Measurements from ENCODE around the gene CCDC73.
"Not testable (repeated sequence)": the region's sequence is repeated elsewhere in the genome, so short reads cannot be mapped to it uniquely, and the experiment has no call there.

Gene CCDC73

DNA sequence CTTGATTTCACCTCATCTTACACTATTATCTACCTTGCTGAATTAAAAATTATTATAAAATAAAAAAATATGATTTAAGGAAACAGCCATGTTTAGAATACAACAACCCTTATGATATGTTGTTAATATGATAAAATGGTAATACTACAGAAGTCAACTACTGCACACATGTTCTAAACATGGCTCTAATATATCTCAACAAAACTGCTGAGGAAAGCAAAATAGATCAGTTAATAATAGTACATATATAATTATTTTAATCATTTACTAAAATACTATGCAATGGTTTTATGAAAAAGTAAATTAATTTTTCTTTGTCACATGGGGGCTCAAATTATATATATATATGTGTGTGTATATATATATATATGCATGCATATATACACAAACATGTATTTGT lies 153.1 kb downstream of the CCDC73 start:
- H3K27me3 ChIP-seq (ENCODE audit: insufficient read depth, low read length): no peaks in the 10 kb centered on the region
- H3K27ac ChIP-seq (ENCODE audit: low read depth, low read length): no peak overlapping the region
- H3K4me3 ChIP-seq (ENCODE audit: low read depth, low read length): no peak overlapping the region
- peaks cover 7% of the 10 kb centered on the region for H3K4me1 ChIP-seq (ENCODE audit: control insufficient read depth, insufficient read depth, low read length, unreplicated experiment)
- no peaks in the 10 kb centered on the region for H3K36me3 ChIP-seq (ENCODE audit: insufficient read depth, low read length)
- H2AFZ ChIP-seq (ENCODE audit: low read length, unreplicated experiment): no peak overlapping the region
- H3K79me2 ChIP-seq (ENCODE audit: control insufficient read depth, insufficient read depth, low read length, unreplicated experiment): no peaks in the 10 kb centered on the region

DNA sequence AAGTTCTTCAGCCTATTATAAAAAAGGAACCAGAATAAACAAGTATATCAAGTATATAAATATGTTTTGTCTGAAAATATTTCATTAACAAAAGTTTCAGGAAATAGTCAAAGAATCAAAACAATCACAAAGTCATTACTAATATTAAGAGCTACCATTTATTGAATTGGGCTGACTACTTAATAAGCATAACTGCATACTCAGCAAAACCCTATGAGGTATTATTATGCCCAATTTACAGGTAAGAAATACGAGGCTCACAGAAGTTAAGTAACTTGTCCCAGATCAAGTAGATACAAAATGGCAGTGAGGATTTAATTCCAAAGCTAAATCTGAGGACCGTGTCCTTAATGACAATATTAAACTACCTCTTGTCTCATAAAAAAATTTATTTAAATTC lies 158.6 kb downstream of the CCDC73 start:
- Histone ChIP-seq H2AFZ (ENCODE audit: low read length, unreplicated experiment) (no peak overlapping the region), H3K79me2 (ENCODE audit: control insufficient read depth, insufficient read depth, low read length, unreplicated experiment) (no peaks in the 10 kb centered on the region), H3K4me3 (ENCODE audit: low read depth, low read length) (no peak overlapping the region), H3K36me3 (ENCODE audit: insufficient read depth, low read length) (no peaks in the 10 kb centered on the region), H3K27me3 (ENCODE audit: insufficient read depth, low read length) (no peaks in the 10 kb centered on the region), H3K4me1 (ENCODE audit: control insufficient read depth, insufficient read depth, low read length, unreplicated experiment) (no peaks in the 10 kb centered on the region), H3K27ac (ENCODE audit: low read depth, low read length) (no peak overlapping the region)

DNA sequence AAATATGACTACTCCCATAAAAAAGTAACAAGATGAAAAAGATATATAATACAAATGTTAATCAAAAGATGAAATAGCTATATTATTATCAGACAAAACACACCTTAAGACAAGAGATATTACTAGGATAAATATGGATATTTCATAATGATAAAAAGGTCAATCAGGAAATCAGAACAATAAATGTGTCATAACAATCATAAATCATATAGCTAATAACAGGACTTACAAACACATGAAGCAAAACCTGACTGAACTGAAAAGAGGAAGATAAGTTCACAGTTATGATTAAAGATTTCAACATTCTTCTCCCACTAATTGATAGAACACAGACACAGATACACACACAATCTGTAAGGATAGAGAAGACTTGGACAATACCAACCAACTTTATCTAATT lies 163.6 kb downstream of the CCDC73 start:
- H3K27ac ChIP-seq (ENCODE audit: low read depth, low read length): no peak overlapping the region
- H2AFZ ChIP-seq (ENCODE audit: low read length, unreplicated experiment): no peak overlapping the region

DNA sequence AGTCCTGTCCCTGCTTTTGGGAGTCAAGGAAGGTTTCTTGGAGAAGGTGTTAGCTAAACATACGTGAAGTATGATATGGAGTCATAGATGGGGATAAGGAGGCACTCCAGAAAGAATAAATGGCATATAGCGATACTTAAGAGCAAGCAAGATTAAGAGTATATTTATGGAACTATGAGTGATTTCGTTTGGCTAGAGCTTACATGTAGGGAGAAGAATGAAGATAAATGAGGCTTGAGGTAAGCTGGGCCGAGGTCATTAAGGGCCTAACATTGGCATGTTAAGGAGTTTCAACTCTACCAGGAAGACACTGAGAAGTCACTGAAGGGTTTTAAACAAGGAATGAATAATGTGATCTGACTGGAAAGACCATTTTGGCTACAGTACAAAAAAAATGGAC lies 177.6 kb downstream of the CCDC73 start:
- Histone ChIP-seq H3K4me3 (ENCODE audit: low read depth, low read length) (no peak overlapping the region), H3K36me3 (ENCODE audit: insufficient read depth, low read length) (no peaks in the 10 kb centered on the region), H2AFZ (ENCODE audit: low read length, unreplicated experiment) (no peak overlapping the region), H3K27me3 (ENCODE audit: insufficient read depth, low read length) (no peaks in the 10 kb centered on the region), H3K79me2 (ENCODE audit: control insufficient read depth, insufficient read depth, low read length, unreplicated experiment) (no peaks in the 10 kb centered on the region), H3K4me1 (ENCODE audit: control insufficient read depth, insufficient read depth, low read length, unreplicated experiment) (no peaks in the 10 kb centered on the region), H3K27ac (ENCODE audit: low read depth, low read length) (no peak overlapping the region)

More for the DNA sequence above, 163.6 kb downstream of the CCDC73 start:
- no peaks in the 10 kb centered on the region for H3K4me1 ChIP-seq (ENCODE audit: control insufficient read depth, insufficient read depth, low read length, unreplicated experiment)
- H3K4me3 ChIP-seq (ENCODE audit: low read depth, low read length): no peak overlapping the region
- H3K79me2 ChIP-seq (ENCODE audit: control insufficient read depth, insufficient read depth, low read length, unreplicated experiment): no peaks in the 10 kb centered on the region
- no peaks in the 10 kb centered on the region for H3K36me3 ChIP-seq (ENCODE audit: insufficient read depth, low read length)
- no peaks in the 10 kb centered on the region; the same call in 1 of the 2 replicates for H3K27me3 ChIP-seq (ENCODE audit: insufficient read depth, low read length)

DNA sequence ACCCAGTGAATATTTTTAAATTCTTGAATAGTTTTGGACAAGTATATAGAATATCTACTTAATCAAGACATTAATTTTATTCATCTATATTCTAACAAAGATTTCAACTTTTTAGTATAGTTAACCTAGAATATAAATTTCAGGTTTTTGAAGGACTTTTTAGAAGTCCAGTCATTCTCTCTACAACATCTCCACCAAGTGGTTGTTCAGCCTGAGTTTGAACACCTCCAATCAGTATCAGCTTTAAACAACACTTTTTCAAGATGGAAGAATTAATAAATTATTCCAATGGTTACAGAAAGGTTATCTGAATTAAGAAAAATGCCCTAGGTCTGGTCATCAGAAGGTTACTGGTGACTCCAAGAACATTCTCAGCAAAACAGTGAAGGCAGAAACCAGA lies 179.0 kb downstream of the CCDC73 start:
- no peak overlapping the region for H2AFZ ChIP-seq (ENCODE audit: low read length, unreplicated experiment)
- H3K27me3 ChIP-seq (ENCODE audit: insufficient read depth, low read length): no peaks in the 10 kb centered on the region
- H3K4me1 ChIP-seq (ENCODE audit: control insufficient read depth, insufficient read depth, low read length, unreplicated experiment): no peaks in the 10 kb centered on the region
- H3K4me3 ChIP-seq (ENCODE audit: low read depth, low read length): no peak overlapping the region
- H3K36me3 ChIP-seq (ENCODE audit: insufficient read depth, low read length): no peaks in the 10 kb centered on the region
- H3K79me2 ChIP-seq (ENCODE audit: control insufficient read depth, insufficient read depth, low read length, unreplicated experiment): no peaks in the 10 kb centered on the region
- H3K27ac ChIP-seq (ENCODE audit: low read depth, low read length): no peak overlapping the region

DNA sequence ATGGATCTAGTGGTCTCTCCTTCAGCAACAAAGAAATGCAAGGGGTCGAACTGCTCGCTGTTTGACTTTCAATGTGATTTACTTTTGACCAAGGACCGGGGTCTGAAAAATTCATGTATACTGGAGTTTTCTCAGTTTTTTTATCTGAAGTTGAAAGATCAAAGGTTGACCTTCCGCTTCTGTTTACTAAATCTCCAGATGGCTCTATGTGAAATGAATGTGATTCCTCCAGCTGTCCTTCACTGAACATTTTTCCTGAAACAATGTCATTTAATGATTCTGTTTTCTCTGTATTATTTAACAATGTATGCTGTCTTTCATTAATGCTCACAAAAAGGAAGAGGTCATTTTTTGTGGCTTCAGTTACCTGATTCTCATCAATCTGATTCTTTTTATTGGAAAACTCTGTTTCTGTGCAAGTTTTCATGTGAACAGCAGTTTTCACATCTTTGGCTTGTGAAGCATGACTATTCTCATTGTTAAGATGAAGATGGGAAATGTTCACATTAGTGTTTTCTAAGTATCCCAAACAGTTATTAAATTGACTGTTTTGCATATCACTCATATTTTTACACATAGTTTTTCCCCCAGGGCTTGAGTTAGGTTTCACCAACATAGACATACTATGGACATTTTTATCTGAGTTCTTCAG lies 180.8 kb downstream of the CCDC73 start:
- Histone ChIP-seq H3K27me3 (ENCODE audit: insufficient read depth, low read length) (no peaks in the 10 kb centered on the region), H3K79me2 (ENCODE audit: control insufficient read depth, insufficient read depth, low read length, unreplicated experiment) (no peaks in the 10 kb centered on the region), H2AFZ (ENCODE audit: low read length, unreplicated experiment) (no peak overlapping the region), H3K4me3 (ENCODE audit: low read depth, low read length) (no peak overlapping the region), H3K36me3 (ENCODE audit: insufficient read depth, low read length) (no peaks in the 10 kb centered on the region; the same call in 1 of the 2 replicates), H3K4me1 (ENCODE audit: control insufficient read depth, insufficient read depth, low read length, unreplicated experiment) (no peaks in the 10 kb centered on the region), H3K27ac (ENCODE audit: low read depth, low read length) (no peak overlapping the region)

DNA sequence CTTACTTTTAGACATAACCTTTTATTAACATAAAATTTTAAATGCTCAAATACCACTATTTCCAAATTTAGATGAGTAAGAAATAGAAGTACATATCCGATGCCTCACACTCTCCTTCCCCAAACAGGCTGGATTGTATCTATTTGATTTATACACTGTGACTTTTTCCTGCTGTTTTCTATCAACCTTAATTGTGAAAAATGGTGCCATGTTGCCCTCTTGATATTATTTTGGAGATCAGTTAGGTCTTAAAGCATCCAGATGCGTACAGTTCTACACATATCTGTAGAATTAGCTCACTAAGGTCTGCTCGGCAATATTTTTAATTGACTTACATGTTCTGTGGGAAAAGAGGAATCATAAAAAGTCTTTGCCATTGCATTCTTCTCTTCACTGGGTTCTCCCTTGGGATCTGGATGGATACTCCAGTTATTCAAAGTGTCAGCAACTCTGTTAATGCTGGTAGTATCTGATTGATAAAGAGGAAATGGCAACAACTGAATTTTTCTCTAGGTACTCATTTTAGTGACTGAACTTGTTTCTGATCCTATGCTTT lies 183.6 kb downstream of the CCDC73 start:
- Histone ChIP-seq H2AFZ (ENCODE audit: low read length, unreplicated experiment) (no peak overlapping the region), H3K79me2 (ENCODE audit: control insufficient read depth, insufficient read depth, low read length, unreplicated experiment) (no peaks in the 10 kb centered on the region), H3K4me1 (ENCODE audit: control insufficient read depth, insufficient read depth, low read length, unreplicated experiment) (no peaks in the 10 kb centered on the region), H3K4me3 (ENCODE audit: low read depth, low read length) (no peak overlapping the region), H3K27me3 (ENCODE audit: insufficient read depth, low read length) (no peaks in the 10 kb centered on the region), H3K36me3 (ENCODE audit: insufficient read depth, low read length) (peaks cover 6% of the 10 kb centered on the region; the same call in 1 of the 2 replicates), H3K27ac (ENCODE audit: low read depth, low read length) (no peak overlapping the region)

DNA sequence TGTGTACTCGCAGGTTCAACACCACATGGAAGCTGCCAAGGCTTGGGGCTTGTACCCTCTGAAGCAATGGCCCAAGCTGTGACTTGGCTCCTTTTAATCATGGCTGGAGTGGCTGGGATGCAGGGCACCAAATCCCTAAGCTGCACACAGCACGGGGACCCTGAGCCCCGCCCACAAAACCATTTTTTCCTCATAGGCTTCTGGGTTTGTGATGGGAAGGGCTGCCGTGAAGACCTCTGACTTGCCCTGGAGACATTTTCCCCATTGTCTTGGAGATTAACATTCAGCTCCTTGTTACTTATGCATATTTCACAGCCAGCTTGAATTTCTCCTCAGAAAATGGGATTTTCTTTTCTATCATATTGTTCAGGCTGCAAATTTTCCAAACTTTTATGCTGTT lies 185.6 kb downstream of the CCDC73 start:
- H2AFZ ChIP-seq (ENCODE audit: low read length, unreplicated experiment); H3K27ac ChIP-seq (ENCODE audit: low read depth, low read length); H3K4me3 ChIP-seq (ENCODE audit: low read depth, low read length); H3K4me1 ChIP-seq (ENCODE audit: control insufficient read depth, insufficient read depth, low read length, unreplicated experiment); H3K27me3 ChIP-seq (ENCODE audit: insufficient read depth, low read length); H3K79me2 ChIP-seq (ENCODE audit: control insufficient read depth, insufficient read depth, low read length, unreplicated experiment): not testable (repeated sequence)
- peaks cover 19% of the 10 kb centered on the region for H3K36me3 ChIP-seq (ENCODE audit: insufficient read depth, low read length)

DNA sequence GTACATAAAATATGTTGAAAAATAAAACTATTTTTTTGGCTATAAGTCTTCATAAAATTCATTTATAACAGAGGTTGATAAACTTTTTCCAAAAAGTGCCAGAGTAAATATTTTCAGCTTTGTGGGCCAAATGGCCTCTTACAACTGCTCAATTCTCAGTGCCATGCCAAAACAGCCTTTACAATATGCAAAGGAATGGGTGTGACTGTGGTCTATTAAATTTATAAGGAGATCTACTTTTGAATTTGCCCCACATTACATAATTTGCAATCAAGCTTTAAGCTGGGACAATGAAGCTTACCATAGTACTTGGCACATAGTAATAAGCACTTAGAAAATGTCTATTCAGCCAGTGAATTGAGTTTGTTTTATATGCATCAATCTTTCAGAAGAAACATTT lies 188.2 kb downstream of the CCDC73 start:
- no peak overlapping the region for H2AFZ ChIP-seq (ENCODE audit: low read length, unreplicated experiment)
- peaks cover 44% of the 10 kb centered on the region for H3K36me3 ChIP-seq (ENCODE audit: insufficient read depth, low read length)

DNA sequence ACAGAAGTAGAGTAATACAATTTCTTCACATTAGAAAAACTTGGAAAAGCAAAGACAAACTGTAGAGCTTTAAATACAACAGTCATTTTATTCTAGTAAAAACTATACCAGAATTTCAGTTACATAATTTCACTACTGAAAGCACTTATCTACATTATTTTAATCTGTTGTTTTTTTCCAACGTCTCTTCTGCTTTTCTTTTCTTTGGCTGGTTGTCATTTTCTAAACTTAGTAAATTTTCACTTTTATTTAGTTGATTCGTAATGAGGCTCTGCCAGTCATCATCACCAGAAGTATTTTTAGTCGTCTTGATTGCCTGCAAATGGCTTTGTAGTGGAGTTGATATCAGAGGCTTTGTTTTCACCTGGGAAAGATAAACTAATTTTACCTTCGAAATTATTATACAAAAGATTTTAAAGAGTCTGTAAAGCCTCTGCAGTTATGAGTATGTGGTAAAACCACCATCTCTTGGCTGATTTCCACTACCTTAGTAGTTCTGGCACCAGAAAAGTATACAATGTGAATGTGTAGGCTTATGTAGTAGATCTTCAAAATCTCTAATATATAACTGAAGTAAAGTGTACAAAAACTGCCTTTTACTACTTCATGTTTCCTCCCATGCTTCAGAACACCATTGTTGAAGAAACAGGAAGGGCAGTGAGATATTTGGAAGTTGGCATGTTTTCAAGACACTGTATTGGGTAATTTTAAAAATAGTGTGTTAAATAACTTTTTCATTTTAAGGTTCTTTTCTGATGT lies 191.6 kb downstream of the CCDC73 start:
- H3K79me2 ChIP-seq (ENCODE audit: control insufficient read depth, insufficient read depth, low read length, unreplicated experiment): peaks cover under 1% of the 10 kb centered on the region
- no peaks in the 10 kb centered on the region for H3K27me3 ChIP-seq (ENCODE audit: insufficient read depth, low read length)
- peaks cover 65% of the 10 kb centered on the region for H3K36me3 ChIP-seq (ENCODE audit: insufficient read depth, low read length)
- H2AFZ ChIP-seq (ENCODE audit: low read length, unreplicated experiment): no peak overlapping the region
- H3K4me1 ChIP-seq (ENCODE audit: control insufficient read depth, insufficient read depth, low read length, unreplicated experiment): peaks cover 5% of the 10 kb centered on the region
- no peak overlapping the region for H3K4me3 ChIP-seq (ENCODE audit: low read depth, low read length)
- peak overlapping the region; percentile 2 for H3K27ac ChIP-seq (ENCODE audit: low read depth, low read length)

More for the DNA sequence above, 188.2 kb downstream of the CCDC73 start:
- Histone ChIP-seq H3K4me3 (ENCODE audit: low read depth, low read length) (no peak overlapping the region), H3K27me3 (ENCODE audit: insufficient read depth, low read length) (no peaks in the 10 kb centered on the region), H3K79me2 (ENCODE audit: control insufficient read depth, insufficient read depth, low read length, unreplicated experiment) (no peaks in the 10 kb centered on the region), H3K27ac (ENCODE audit: low read depth, low read length) (no peak overlapping the region), H3K4me1 (ENCODE audit: control insufficient read depth, insufficient read depth, low read length, unreplicated experiment) (peaks cover 5% of the 10 kb centered on the region)

DNA sequence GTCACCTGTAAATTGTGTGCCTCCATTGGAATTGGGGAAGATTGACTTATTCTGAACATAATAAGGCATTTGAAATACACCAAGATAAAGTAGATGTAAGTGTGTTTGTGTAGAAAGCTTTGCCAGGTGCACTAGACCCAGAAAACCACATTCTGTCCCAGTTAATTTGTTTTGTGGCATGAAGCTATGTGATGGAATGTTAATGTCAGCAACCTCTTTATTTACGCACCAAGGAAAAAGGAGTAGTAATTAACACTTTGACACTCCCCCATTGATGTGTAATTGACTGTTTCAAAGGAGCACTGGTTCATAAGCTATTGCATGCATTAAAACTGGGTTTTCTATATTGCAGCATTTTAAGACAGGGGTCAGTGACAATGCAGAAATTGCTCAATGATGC lies 196.5 kb downstream of the CCDC73 start:
- Histone ChIP-seq H2AFZ (ENCODE audit: low read length, unreplicated experiment) (no peak overlapping the region), H3K27ac (ENCODE audit: low read depth, low read length) (no peak overlapping the region), H3K79me2 (ENCODE audit: control insufficient read depth, insufficient read depth, low read length, unreplicated experiment) (peaks cover 11% of the 10 kb centered on the region), H3K4me3 (ENCODE audit: low read depth, low read length) (no peak overlapping the region), H3K4me1 (ENCODE audit: control insufficient read depth, insufficient read depth, low read length, unreplicated experiment) (peaks cover 3% of the 10 kb centered on the region), H3K36me3 (ENCODE audit: insufficient read depth, low read length) (peaks cover 65% of the 10 kb centered on the region), H3K27me3 (ENCODE audit: insufficient read depth, low read length) (no peaks in the 10 kb centered on the region)
